HG03103 (cell line): Measurements from ENCODE around the gene NFKB2.

Experiments
- ATAC-seq: cut with Tn5 transposase; IDR thresholded peaks from one replicate; pipeline ENCODE4 v1.9.1; 2021; ENCODE audit warnings: low read depth; ENCODE audit not compliant: unreplicated experiment

NFKB2 gene

DNA sequence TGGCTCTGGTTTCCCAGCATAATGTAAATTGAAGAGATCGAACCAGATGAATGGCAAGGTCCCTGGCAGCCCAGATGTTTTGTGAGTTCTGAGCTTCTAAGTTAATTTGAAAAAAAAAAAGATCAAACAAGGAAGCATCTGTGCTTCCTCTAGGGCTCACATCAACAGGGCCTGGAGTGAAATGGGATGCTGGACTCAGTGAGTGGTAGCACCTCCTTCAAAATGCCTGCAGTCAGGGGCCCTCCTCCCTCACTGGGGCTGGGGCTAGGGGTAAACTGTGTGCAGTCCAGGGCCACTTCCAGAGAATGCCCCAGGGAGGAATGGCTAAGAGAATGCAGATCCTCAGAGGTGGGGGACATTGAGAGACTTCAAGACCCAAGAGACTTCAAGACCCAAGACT, 42.9 kb downstream of the NFKB2 start:
- no peak for ATAC-seq

DNA sequence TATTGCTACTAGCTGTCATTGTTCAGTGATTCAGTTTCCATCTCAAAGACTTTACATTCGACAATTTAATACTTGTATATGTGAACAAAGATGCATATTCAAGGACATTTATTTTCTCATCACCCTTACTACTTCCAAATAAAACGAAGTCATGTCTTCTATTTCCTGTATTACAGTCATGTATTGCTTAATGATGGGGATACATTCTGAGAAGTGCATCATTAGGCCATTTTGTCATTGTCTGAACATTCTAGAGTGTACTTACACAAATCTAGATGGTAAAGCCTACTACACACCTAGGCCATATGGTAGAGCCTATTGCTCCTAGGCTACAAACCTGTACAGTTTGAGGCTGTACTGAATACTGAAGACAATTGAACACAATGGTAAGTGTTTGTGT, 49.3 kb downstream of the NFKB2 start:
- no peak for ATAC-seq

DNA sequence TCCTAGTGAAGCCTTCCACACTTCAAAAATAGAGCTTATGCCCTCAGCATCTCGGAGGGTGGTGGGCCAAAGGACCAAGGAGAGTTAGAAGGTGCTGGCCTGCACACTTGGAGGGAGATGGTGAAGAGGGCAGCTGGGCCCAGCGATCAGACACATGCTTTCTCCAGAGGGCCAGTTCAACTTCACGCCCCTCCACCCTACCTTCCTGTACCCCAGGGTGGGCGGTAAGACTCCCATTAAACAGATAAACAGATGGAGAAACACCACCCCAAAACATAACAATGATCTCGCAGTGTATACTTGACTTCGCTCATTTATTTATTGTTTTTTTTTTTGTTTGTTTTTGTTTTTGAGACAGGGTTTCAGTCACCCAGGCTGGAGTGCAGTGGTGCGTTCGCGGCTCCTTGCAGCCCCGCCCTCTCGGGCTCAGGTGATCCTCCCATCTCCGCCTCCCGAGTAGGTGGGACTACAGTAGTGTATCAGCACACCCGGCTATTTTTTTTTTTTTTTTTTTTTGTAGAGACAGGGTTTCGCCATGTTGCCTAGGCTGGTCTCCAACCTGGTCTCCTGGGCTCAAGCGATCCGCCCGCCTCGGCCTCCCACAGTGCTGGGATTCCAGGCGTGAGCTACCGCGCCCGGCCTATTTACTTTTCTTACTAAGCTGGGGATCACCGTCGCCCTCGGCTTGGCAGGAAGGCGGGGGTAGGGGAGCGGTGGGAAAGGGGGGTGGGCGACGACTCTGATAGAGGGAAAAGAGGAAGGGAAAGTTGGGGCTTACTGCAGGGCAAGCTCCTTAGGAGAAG, 54.0 kb downstream of the NFKB2 start:
- peak; percentile 55 for ATAC-seq

DNA sequence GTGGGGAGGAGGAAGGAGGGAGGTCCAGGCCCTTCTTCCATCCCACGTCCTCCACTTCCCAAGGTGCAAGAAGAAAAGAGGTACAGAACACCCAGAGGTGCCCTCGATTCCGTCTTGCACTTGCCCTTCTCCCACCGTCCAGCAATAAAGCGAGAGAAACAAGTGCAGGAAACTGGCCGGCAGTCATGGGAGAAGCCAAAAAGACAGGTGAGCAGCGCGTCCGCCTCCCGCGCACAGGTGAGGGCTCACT, 54.5 kb downstream of the NFKB2 start:
- no peak for ATAC-seq

DNA sequence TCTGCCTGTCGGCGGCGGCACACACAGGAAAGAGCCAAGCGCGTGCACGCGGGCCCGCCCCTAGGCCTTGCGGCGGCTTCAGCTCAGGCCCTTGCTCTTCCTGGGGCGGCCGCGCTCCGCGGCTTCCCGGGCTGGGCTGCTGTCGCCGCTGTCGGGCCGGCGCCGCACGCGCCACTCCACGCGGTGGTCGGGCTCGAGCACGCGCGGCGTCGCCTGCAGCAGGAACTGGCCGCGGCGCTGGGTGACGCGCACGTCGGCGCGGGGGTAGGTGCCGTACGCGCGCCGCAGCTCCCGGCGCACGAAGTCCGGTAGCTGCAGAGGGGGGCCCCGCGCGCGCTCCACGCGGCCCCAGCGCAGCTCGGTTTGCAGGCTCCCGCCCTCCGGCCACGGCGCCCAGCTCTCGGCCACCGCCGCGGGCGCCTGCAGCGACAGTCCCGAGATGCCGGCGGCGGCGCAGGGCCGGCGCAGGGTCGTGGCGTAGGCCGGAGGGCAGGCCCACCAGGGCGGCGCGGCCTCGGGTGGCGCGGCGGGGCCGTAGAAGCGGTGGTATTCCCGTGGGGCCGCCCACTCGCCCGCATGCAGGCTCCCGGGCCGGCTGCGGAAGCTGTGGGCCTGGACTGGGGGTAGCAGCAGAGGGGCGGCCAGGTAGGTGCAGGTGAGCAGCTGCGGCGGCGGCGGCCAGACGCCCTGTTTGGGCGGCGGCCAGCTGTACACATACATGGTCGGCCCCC, 55.0 kb downstream of the NFKB2 start:
- peak; percentile 63 for ATAC-seq

DNA sequence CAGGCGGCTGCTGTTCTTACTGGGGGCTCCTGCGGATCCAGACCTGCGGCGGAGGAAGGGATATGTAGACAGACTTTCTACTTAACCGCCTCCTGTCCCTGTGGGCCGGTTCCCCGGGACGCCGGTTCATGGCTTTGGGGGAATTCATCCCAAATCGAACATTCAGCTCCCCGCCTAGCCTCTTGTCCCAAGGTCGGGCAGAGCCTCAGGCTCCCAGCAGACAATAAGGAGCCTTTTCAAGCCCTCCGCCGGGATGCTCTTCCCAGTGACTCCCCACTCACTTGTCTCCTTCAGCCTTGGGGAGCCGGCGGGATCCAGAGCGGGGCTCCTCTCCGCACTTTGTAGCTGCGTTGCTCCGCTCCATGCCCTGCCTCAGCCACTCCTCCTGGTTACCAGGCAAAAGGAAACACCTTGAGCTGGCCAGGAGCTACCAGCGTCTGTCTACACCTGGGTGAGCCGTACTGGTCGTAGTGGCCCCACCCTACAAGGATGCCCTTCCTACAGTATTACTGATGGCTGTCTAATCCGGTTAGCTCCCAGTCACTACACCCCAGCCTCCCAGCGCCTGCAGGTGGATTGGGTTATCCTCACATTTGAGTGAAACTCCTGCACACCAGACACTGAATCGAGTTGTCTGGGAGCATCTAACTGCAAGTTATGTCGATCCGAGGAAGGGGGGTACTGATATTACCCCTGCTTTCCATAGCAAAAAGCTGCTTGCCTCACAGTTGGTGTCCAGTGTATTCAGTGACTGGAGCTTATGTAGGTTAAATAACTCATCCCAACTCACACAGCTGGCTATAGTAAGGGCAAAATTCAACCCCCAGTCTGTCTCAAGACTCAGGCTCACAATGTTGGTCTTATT, 55.8 kb downstream of the NFKB2 start, which contains the start of gene C10orf95:
TSS of gene C10orf95 (minus strand) at position 439 of the 865 bp plus-strand sequence. CDS start 450 bp downstream, outside the sequence.
- no peak for ATAC-seq
